Measurements from ENCODE around the gene EGFL8.

DNA sequence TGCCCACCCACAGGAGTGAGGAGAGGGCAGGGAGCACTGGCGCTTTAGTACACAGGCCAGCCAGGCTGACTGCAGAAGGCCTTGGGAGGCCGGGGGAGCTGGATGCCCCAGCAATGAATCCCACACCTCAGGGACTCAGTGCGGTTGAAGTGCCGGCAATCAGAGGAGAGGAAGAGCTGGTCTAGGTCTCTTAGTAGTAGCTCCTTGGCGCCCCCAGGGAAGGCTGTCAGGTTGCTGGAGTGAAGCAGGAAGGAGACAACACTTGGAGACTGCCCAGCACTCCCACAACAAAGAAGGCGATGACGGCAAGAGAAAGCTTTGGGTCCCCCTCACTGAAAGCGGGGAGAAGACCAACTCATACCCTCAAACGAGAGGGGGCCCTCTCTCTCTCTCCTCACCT is 46.9 kb upstream of the EGFL8 start:
- TF ChIP-seq, protein P1, sequence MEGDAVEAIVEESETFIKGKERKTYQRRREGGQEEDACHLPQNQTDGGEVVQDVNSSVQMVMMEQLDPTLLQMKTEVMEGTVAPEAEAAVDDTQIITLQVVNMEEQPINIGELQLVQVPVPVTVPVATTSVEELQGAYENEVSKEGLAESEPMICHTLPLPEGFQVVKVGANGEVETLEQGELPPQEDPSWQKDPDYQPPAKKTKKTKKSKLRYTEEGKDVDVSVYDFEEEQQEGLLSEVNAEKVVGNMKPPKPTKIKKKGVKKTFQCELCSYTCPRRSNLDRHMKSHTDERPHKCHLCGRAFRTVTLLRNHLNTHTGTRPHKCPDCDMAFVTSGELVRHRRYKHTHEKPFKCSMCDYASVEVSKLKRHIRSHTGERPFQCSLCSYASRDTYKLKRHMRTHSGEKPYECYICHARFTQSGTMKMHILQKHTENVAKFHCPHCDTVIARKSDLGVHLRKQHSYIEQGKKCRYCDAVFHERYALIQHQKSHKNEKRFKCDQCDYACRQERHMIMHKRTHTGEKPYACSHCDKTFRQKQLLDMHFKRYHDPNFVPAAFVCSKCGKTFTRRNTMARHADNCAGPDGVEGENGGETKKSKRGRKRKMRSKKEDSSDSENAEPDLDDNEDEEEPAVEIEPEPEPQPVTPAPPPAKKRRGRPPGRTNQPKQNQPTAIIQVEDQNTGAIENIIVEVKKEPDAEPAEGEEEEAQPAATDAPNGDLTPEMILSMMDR (IDR thresholded peaks at IDR 0.05): no peak
- TF ChIP-seq EZH2 (IDR thresholded peaks at IDR 0.05): no peak
- TF ChIP-seq EZH2phosphoT487 (IDR thresholded peaks at IDR 0.05): no peak
